ENCODE results near the gene NCAM1. TPM values are rescaled to one million over a fixed set of nuclear protein-coding genes. Genes with fewer than 3 reads are reported as not detected.

NCAM1 gene
- total and polyA plus RNA-seq, 9 of the 15 experiments (the other 6 are each of a cell fraction or from before 2014, with no cell fraction given) = 0.09 to 0.23 TPM; not detected in 7

DNA sequence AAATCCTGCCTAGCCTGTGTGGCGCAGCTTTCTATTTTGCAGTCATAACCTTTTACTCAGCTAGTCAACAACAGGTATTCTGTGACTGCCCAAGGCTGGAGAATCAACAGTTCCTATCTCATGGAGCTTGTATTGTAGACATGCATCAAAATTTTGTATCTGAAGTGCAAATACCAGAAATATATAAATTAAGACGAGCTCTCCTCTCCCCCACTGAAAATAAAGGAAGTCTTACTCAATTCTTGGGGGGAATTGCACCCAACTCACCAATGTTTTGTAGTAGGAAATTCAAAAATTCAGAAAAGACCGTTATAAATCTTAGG, 153.4 kb downstream of the NCAM1 start:
- CTCF ChIA-PET (ENCODE audit: low intra/inter-chr PET ratio) = no interaction called here
- ATAC-seq = no peak
- TF ChIP-seq, protein P1, sequence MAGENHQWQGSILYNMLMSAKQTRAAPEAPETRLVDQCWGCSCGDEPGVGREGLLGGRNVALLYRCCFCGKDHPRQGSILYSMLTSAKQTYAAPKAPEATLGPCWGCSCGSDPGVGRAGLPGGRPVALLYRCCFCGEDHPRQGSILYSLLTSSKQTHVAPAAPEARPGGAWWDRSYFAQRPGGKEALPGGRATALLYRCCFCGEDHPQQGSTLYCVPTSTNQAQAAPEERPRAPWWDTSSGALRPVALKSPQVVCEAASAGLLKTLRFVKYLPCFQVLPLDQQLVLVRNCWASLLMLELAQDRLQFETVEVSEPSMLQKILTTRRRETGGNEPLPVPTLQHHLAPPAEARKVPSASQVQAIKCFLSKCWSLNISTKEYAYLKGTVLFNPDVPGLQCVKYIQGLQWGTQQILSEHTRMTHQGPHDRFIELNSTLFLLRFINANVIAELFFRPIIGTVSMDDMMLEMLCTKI (IDR thresholded peaks at IDR 0.05; ENCODE audit: partially characterized antibody) = no peak
- TF ChIP-seq HDAC2 (IDR thresholded peaks at IDR 0.05) (no peak), MYBL2 (IDR thresholded peaks at IDR 0.05; ENCODE audit: low read depth) (no peak), MYBL2 (CRISPR knock-in tag; IDR thresholded peaks at IDR 0.05; ENCODE audit: borderline replicate concordance) (no peak), ZNF668 (CRISPR knock-in tag; IDR thresholded peaks at IDR 0.05) (no peak), ZNF583 (CRISPR knock-in tag; IDR thresholded peaks at IDR 0.05) (no peak), ERF (CRISPR knock-in tag; IDR thresholded peaks at IDR 0.05) (no peak), ARNT (IDR thresholded peaks at IDR 0.05) (no peak), ZNF551 (CRISPR knock-in tag; IDR thresholded peaks at IDR 0.05) (no peak), CHD1 (IDR thresholded peaks at IDR 0.05; ENCODE audit: low read length) (no peak)
- TF ChIP-seq, protein P2, sequence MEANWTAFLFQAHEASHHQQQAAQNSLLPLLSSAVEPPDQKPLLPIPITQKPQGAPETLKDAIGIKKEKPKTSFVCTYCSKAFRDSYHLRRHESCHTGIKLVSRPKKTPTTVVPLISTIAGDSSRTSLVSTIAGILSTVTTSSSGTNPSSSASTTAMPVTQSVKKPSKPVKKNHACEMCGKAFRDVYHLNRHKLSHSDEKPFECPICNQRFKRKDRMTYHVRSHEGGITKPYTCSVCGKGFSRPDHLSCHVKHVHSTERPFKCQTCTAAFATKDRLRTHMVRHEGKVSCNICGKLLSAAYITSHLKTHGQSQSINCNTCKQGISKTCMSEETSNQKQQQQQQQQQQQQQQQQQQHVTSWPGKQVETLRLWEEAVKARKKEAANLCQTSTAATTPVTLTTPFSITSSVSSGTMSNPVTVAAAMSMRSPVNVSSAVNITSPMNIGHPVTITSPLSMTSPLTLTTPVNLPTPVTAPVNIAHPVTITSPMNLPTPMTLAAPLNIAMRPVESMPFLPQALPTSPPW (CRISPR knock-in tag; IDR thresholded peaks at IDR 0.05) = no peak
- TF ChIP-seq, protein P3, sequence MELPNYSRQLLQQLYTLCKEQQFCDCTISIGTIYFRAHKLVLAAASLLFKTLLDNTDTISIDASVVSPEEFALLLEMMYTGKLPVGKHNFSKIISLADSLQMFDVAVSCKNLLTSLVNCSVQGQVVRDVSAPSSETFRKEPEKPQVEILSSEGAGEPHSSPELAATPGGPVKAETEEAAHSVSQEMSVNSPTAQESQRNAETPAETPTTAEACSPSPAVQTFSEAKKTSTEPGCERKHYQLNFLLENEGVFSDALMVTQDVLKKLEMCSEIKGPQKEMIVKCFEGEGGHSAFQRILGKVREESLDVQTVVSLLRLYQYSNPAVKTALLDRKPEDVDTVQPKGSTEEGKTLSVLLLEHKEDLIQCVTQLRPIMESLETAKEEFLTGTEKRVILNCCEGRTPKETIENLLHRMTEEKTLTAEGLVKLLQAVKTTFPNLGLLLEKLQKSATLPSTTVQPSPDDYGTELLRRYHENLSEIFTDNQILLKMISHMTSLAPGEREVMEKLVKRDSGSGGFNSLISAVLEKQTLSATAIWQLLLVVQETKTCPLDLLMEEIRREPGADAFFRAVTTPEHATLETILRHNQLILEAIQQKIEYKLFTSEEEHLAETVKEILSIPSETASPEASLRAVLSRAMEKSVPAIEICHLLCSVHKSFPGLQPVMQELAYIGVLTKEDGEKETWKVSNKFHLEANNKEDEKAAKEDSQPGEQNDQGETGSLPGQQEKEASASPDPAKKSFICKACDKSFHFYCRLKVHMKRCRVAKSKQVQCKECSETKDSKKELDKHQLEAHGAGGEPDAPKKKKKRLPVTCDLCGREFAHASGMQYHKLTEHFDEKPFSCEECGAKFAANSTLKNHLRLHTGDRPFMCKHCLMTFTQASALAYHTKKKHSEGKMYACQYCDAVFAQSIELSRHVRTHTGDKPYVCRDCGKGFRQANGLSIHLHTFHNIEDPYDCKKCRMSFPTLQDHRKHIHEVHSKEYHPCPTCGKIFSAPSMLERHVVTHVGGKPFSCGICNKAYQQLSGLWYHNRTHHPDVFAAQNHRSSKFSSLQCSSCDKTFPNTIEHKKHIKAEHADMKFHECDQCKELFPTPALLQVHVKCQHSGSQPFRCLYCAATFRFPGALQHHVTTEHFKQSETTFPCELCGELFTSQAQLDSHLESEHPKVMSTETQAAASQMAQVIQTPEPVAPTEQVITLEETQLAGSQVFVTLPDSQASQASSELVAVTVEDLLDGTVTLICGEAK (IDR thresholded peaks at IDR 0.05) = no peak
- TF ChIP-seq, protein P3 (CRISPR knock-in tag; IDR thresholded peaks at IDR 0.05) = no peak

More for the DNA sequence above, 153.4 kb downstream of the NCAM1 start:
- WGBS (ENCODE audit: insufficient coverage, low coverage, missing lambda C conversion rate) = 0% methylated on average over 3 of the region's 3 CpGs
- POLR2A ChIA-PET = interaction anchor here (0.6 kb wide), 1 partner anchor 50 kb away, joined by 3 read pairs; no protein-coding TSS in a partner anchor
- H3K4me1 ChIP-seq (replicated peaks in 1 of 2; ENCODE audit: control insufficient read depth in 2 of 2, insufficient read depth in 2 of 2, low read length in 2 of 2) = no peaks in the 10 kb centered on the region
- no peak overlapping the region for H3K4me2 ChIP-seq (ENCODE audit: insufficient read depth, low read length)
- H2AFZ ChIP-seq (ENCODE audit: low read depth, low read length) = no peak overlapping the region
- no peaks in the 10 kb centered on the region for H3K9me1 ChIP-seq (ENCODE audit: control insufficient read depth, insufficient read depth, low read length)
- H3K79me2 ChIP-seq (ENCODE audit: control insufficient read depth, insufficient read depth, low read length) = no peaks in the 10 kb centered on the region
- no peak overlapping the region for H3K4me3 ChIP-seq
- intact Hi-C loops (cut with micrococcal nuclease) = loop anchor here (5.0 kb wide), 1 partner anchor 317 kb away; no protein-coding TSS in a partner anchor
- no TSS peak for BruUV-seq (replicated peaks)
- no peaks in the 10 kb centered on the region for H4K20me1 ChIP-seq (replicated peaks; ENCODE audit: control insufficient read depth, insufficient read depth, low read length)
- FAIRE-seq (no peak), DNase-seq (ENCODE audit: extremely low read depth in 1 of 4, low spot score in 3 of 4) (no peak)
- H3K9me3 ChIP-seq (replicated peaks; ENCODE audit: control insufficient read depth, insufficient read depth, low read depth, low read length) = no peaks in the 10 kb centered on the region
- H3K27ac ChIP-seq (ENCODE audit: extremely low read depth, low read depth, low read length) = no peak overlapping the region
- no peaks in the 10 kb centered on the region for H3K36me3 ChIP-seq (ENCODE audit: control insufficient read depth, insufficient read depth, low read length)
- H3K9ac ChIP-seq (ENCODE audit: insufficient read depth in 1 of 2, low read depth in 2 of 2, low read length in 2 of 2) = no peak overlapping the region
- in situ Hi-C loops (cut with MboI) = no loop called here
- H3K27me3 ChIP-seq (ENCODE audit: control insufficient read depth in 2 of 2, insufficient read depth in 2 of 2, low read length in 2 of 2) = no peaks in the 10 kb centered on the region

Data from K562 (cell line).